C4-2B (cell line): ENCODE data around the gene MYPOP.

Source experiments
- CTCF ChIP-seq: fragments of 450-650 bp; conservative IDR thresholded peaks from 2 replicates; pipeline ENCODE4 v1.5.1; 2017; ENCODE audit warnings: mild to moderate bottlenecking
- ZFX ChIP-seq: fragments of 450-650 bp; IDR thresholded peaks from 2 replicates; pipeline ENCODE4 v1.6.1; 2017

- TF ChIP-seq CTCF: no peak; the same call in 1 of the 2 replicates
- no peak for TF ChIP-seq ZFX
These were observed 53.5 kb downstream of the MYPOP start for GRCh38 chr19:45848922-45849321.
